Effector memory CD4-positive, alpha-beta T cell (primary cell): ENCODE data around the gene TMED1.

Experiments used
- DNase-seq, 3 donors: peaks; one replicate each; pipeline ENCODE4 v3.0.0-alpha.2; 2020
- H3K27ac ChIP-seq: 2 replicates; pipeline ENCODE4 v1.7.0; 2013; ENCODE audit warnings: mild to moderate bottlenecking, low read length, moderate library complexity; ENCODE audit not compliant: insufficient read depth, poor library complexity, severe bottlenecking
- H3K27me3 ChIP-seq: replicated peaks from 2 replicates; pipeline ENCODE4 v1.7.0; 2013; ENCODE audit warnings: mild to moderate bottlenecking, low read length; ENCODE audit not compliant: insufficient read depth, control insufficient read depth, poor library complexity, severe bottlenecking
- H3K36me3 ChIP-seq: 2 replicates; pipeline ENCODE4 v1.7.0; 2013; ENCODE audit warnings: mild to moderate bottlenecking, low read length, moderate library complexity; ENCODE audit not compliant: control insufficient read depth, insufficient read depth
- H3K4me1 ChIP-seq: 2 replicates; pipeline ENCODE4 v1.7.0; 2013; ENCODE audit warnings: low read length, mild to moderate bottlenecking; ENCODE audit not compliant: control insufficient read depth, insufficient read depth, poor library complexity, severe bottlenecking
- H3K4me3 ChIP-seq: 2 replicates; pipeline ENCODE4 v1.7.0; 2013; ENCODE audit warnings: low read length, low read depth, mild to moderate bottlenecking; ENCODE audit not compliant: insufficient read depth, poor library complexity, severe bottlenecking
- H3K9me3 ChIP-seq: 2 replicates; pipeline ENCODE4 v1.7.0; 2013; ENCODE audit warnings: mild to moderate bottlenecking, low read length, moderate library complexity; ENCODE audit not compliant: control insufficient read depth

TMED1 gene

GRCh38 chr19:10797078-10797477 is 38.9 kb downstream of the TMED1 start:
- peak; percentile 50 to 63 (median 60) for DNase-seq
- peak overlapping the region; percentile 19 for H3K4me3 ChIP-seq

DNA sequence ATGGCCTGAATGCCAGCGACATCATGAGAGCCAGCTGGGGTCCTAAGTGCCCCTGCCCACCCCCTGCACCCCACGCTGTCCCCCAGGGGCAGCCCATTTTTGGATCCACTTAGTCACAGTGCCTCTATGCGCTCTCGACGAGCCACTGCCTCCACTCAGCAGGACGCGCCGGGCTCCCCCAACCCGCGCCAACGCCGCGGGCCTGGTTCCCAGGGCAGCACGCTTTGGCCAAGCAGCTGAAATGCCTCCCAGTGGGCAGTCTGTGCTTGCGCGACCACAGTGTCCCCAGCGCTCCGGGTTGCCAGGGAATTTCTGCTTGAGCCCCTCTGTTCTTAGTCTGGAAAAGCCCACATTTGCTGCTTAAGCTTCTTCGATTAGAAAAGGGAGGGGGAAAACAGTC is 39.4 kb downstream of the TMED1 start:
- DNase-seq: no peak
- Histone ChIP-seq H3K4me1 (peaks cover 31% of the 10 kb centered on the region), H3K27ac (peak overlapping the region; percentile 94)

More at GRCh38 chr19:10797078-10797477, 38.9 kb downstream of the TMED1 start:
- H3K27me3 ChIP-seq: no peaks in the 10 kb centered on the region
- H3K9me3 ChIP-seq: no peaks in the 10 kb centered on the region
- peak overlapping the region; percentile 94 for H3K27ac ChIP-seq
- peaks cover 31% of the 10 kb centered on the region for H3K4me1 ChIP-seq
- H3K36me3 ChIP-seq: peaks cover 49% of the 10 kb centered on the region

GRCh38 chr19:10789866-10790265 is 46.1 kb downstream of the TMED1 start:
- no peaks in the 10 kb centered on the region for H3K4me1 ChIP-seq
- no peak overlapping the region for H3K27ac ChIP-seq
- no peaks in the 10 kb centered on the region for H3K27me3 ChIP-seq
- H3K4me3 ChIP-seq: no peak overlapping the region
- H3K9me3 ChIP-seq: no peaks in the 10 kb centered on the region
- peaks cover 70% of the 10 kb centered on the region for H3K36me3 ChIP-seq
- no peak for DNase-seq

More for the DNA sequence above, 39.4 kb downstream of the TMED1 start:
- Histone ChIP-seq H3K4me3 (peak overlapping the region; percentile 19), H3K9me3 (no peaks in the 10 kb centered on the region), H3K36me3 (peaks cover 48% of the 10 kb centered on the region), H3K27me3 (no peaks in the 10 kb centered on the region)

DNA sequence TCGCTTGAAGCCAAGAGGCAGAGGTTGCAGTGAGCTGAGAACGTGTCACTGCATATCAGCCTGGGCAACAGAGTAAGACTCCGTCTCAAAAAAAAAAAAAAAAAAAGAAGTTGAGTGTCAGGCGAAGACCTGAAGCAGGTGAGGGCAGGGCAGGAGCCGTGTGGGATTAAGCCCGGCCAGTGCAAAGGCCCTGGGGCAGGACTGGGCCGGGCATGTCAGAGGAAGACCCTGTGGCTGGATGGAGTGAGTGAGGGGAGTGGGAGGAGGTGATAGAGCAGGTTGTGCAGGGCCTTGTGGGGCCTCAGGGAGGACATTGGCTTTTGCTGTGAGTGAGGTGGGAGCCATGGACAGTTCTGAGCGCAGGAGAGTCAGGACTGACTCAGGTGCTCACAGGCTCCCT is 47.9 kb downstream of the TMED1 start:
- DNase-seq: no peak
- H3K27me3 ChIP-seq: no peaks in the 10 kb centered on the region
- no peaks in the 10 kb centered on the region for H3K9me3 ChIP-seq
- no peak overlapping the region for H3K27ac ChIP-seq
- no peaks in the 10 kb centered on the region for H3K4me1 ChIP-seq
- peaks cover 65% of the 10 kb centered on the region for H3K36me3 ChIP-seq
- H3K4me3 ChIP-seq: no peak overlapping the region

GRCh38 chr19:10784257-10784656 is 51.8 kb downstream of the TMED1 start:
- Histone ChIP-seq H3K4me3 (no peak overlapping the region), H3K9me3 (no peaks in the 10 kb centered on the region), H3K36me3 (peaks cover 78% of the 10 kb centered on the region), H3K27ac (no peak overlapping the region), H3K27me3 (no peaks in the 10 kb centered on the region), H3K4me1 (no peaks in the 10 kb centered on the region)
- no peak for DNase-seq

GRCh38 chr19:10782795-10783194 is 53.2 kb downstream of the TMED1 start:
- H3K4me3 ChIP-seq: no peak overlapping the region
- no peaks in the 10 kb centered on the region for H3K9me3 ChIP-seq
- no peak overlapping the region for H3K27ac ChIP-seq
- H3K36me3 ChIP-seq: peaks cover 66% of the 10 kb centered on the region
- H3K27me3 ChIP-seq: no peaks in the 10 kb centered on the region
- DNase-seq: no peak
- H3K4me1 ChIP-seq: no peaks in the 10 kb centered on the region
